GM20431 (cell line): ENCODE results near the gene AGPS.
"Not testable (repeated sequence)": the region's sequence is repeated elsewhere in the genome, so short reads cannot be mapped to it uniquely, and the experiment has no call there.

Source experiments
- in situ Hi-C: fragments of 300-500 bp; cut with MseI, MboI; formaldehyde crosslinking; loops from one replicate; pipeline ENCODE4 v1.15.0; 2020; ENCODE audit warnings: low sequenced_read_pairs; ENCODE audit not compliant: unreplicated experiment

Gene AGPS

GRCh38 chr2:177392373-177393202, at the start of gene AGPS:
Gene AGPS, plus strand, starts transcription at chr2:177392773. Its CDS starts 17 bp downstream, at chr2:177392790.
- in situ Hi-C loops = no loop called here

GRCh38 chr2:177343773-177344172, 48.8 kb upstream of the AGPS start:
- in situ Hi-C loops = loop anchor here (25.0 kb wide), 2 partner anchors 181 to 269 kb away; a partner anchor contains a TSS

GRCh38 chr2:177344316-177344715, 48.3 kb upstream of the AGPS start:
- in situ Hi-C loops = loop anchor here (25.0 kb wide), 2 partner anchors 182 to 268 kb away; a partner anchor contains a TSS

- in situ Hi-C loops = loop anchor here (25.0 kb wide), 2 partner anchors 184 to 266 kb away; a partner anchor contains a TSS
Observed at GRCh38 chr2:177346192-177346591, 46.4 kb upstream of the AGPS start.

- in situ Hi-C loops = loop anchor here (25.0 kb wide), 2 partner anchors 185 to 265 kb away; a partner anchor contains a TSS
Observed at GRCh38 chr2:177347570-177347969, 45.0 kb upstream of the AGPS start.

GRCh38 chr2:177348118-177348654, 44.4 kb upstream of the AGPS start:
- in situ Hi-C loops = loop anchor here (25.0 kb wide), 2 partner anchors 186 to 264 kb away; a partner anchor contains a TSS

- in situ Hi-C loops = loop anchor here (25.0 kb wide), 2 partner anchors 187 to 263 kb away; a partner anchor contains a TSS
Observed at GRCh38 chr2:177348733-177349693, 43.6 kb upstream of the AGPS start.

GRCh38 chr2:177350624-177351023, 41.9 kb upstream of the AGPS start:
- in situ Hi-C loops = not testable (repeated sequence)

- in situ Hi-C loops = not testable (repeated sequence)
Observed at GRCh38 chr2:177351121-177351520, 41.5 kb upstream of the AGPS start.

GRCh38 chr2:177352441-177353186, 40.0 kb upstream of the AGPS start:
- in situ Hi-C loops = no loop called here

- in situ Hi-C loops = no loop called here
Observed at GRCh38 chr2:177353187-177353478, 39.4 kb upstream of the AGPS start.

GRCh38 chr2:177354541-177354940, 38.0 kb upstream of the AGPS start:
- in situ Hi-C loops = not testable (repeated sequence)

GRCh38 chr2:177355874-177356273, 36.7 kb upstream of the AGPS start:
- in situ Hi-C loops = no loop called here

GRCh38 chr2:177359836-177360595, 32.6 kb upstream of the AGPS start:
- in situ Hi-C loops = no loop called here

GRCh38 chr2:177362499-177362898, 30.1 kb upstream of the AGPS start:
- in situ Hi-C loops = no loop called here

- in situ Hi-C loops = no loop called here
Observed at GRCh38 chr2:177363332-177363731, 29.2 kb upstream of the AGPS start.

- in situ Hi-C loops = not testable (repeated sequence)
Observed at GRCh38 chr2:177365764-177366163, 26.8 kb upstream of the AGPS start.

GRCh38 chr2:177368023-177368422, 24.6 kb upstream of the AGPS start:
- in situ Hi-C loops = not testable (repeated sequence)

GRCh38 chr2:177379354-177379753, 13.2 kb upstream of the AGPS start:
- in situ Hi-C loops = no loop called here
